HFFc6 (cell line): ENCODE data around the gene TECPR2. TPM values are rescaled to one million over a fixed set of nuclear protein-coding genes. Genes with fewer than 3 reads are reported as not detected.
A peak's percentile ranks its signal among the peaks of the same experiment; 100 is the strongest.

Experiments
- DNase-seq: peaks from one replicate; pipeline ENCODE4 v3.0.0-alpha.2; 2018
- H3K27ac Mint-ChIP-seq: 2 replicates; pipeline ENCODE4 v1.8.0; 2020; ENCODE audit warnings: mild to moderate bottlenecking, mixed read lengths
- H3K27me3 Mint-ChIP-seq: 2 replicates; pipeline ENCODE4 v1.8.0; 2021; ENCODE audit warnings: mild to moderate bottlenecking, moderate library complexity, mixed read lengths; ENCODE audit not compliant: insufficient read depth
- H3K36me3 Mint-ChIP-seq: 2 replicates; pipeline ENCODE4 v1.8.0; 2021; ENCODE audit warnings: low read depth, mixed read lengths
- H3K4me1 Mint-ChIP-seq: 2 replicates; pipeline ENCODE4 v1.8.0; 2020; ENCODE audit warnings: low read depth, mixed read lengths
- H3K4me3 Mint-ChIP-seq: 2 replicates; pipeline ENCODE4 v1.8.0; 2020; ENCODE audit warnings: mild to moderate bottlenecking, moderate library complexity, mixed read lengths
- H3K9me3 Mint-ChIP-seq: 2 replicates; pipeline ENCODE4 v1.8.0; 2020; ENCODE audit warnings: mild to moderate bottlenecking, mixed read lengths
- CTCF ChIP-seq: fragments of 200-600 bp; sonication (generic); IDR thresholded peaks from 2 replicates; pipeline ENCODE4 v1.5.0; 2021; ENCODE audit warnings: antibody characterized with exemption, mild to moderate bottlenecking
- total RNA-seq, 6 experiments: library from RNA; stranded (reverse); fragmentation: NEBNext Ultra II Directional; extraction: Animal tissue kit (Norgen Biotek cat#: 25700); gene quantifications; 2 replicates in 1 of 6; 3 replicates in 5 of 6; pipeline ENCODE4 v1.2.3, GENCODE V29; 2021

The TECPR2 gene
- total RNA-seq, 6 experiments from 2014 or later = 22.0 to 29.6 (median 26.4) TPM

GRCh38 chr14:102500158-102500662 is 137.5 kb downstream of the TECPR2 start:
- DNase-seq = peak; percentile 36
- Mint-ChIP-seq H3K27ac (peak overlapping the region; percentile 69), H3K4me3 (no peak overlapping the region), H3K27me3 (peaks cover 3% of the 10 kb centered on the region), H3K4me1 (peaks cover 9% of the 10 kb centered on the region), H3K9me3 (no peaks in the 10 kb centered on the region), H3K36me3 (peaks cover 11% of the 10 kb centered on the region)
- TF ChIP-seq CTCF = no peak

- TF ChIP-seq CTCF = no peak
- no peak for DNase-seq
- H3K9me3 Mint-ChIP-seq = no peaks in the 10 kb centered on the region
- peak overlapping the region; percentile 69 for H3K27ac Mint-ChIP-seq
- H3K4me3 Mint-ChIP-seq = no peak overlapping the region
- peaks cover 11% of the 10 kb centered on the region for H3K36me3 Mint-ChIP-seq
- peaks cover 3% of the 10 kb centered on the region for H3K27me3 Mint-ChIP-seq
- H3K4me1 Mint-ChIP-seq = peaks cover 9% of the 10 kb centered on the region
These were observed 138.0 kb downstream of the TECPR2 start for GRCh38 chr14:102500713-102501112.

- Mint-ChIP-seq H3K4me3 (no peak overlapping the region), H3K27me3 (peaks cover 3% of the 10 kb centered on the region; the same call in 1 of the 2 replicates), H3K4me1 (peaks cover 9% of the 10 kb centered on the region), H3K36me3 (peaks cover 11% of the 10 kb centered on the region), H3K27ac (no peak overlapping the region), H3K9me3 (no peaks in the 10 kb centered on the region)
- TF ChIP-seq CTCF = peak; percentile 52
- DNase-seq = no peak
These were observed 139.1 kb downstream of the TECPR2 start for GRCh38 chr14:102501751-102502315.

DNA sequence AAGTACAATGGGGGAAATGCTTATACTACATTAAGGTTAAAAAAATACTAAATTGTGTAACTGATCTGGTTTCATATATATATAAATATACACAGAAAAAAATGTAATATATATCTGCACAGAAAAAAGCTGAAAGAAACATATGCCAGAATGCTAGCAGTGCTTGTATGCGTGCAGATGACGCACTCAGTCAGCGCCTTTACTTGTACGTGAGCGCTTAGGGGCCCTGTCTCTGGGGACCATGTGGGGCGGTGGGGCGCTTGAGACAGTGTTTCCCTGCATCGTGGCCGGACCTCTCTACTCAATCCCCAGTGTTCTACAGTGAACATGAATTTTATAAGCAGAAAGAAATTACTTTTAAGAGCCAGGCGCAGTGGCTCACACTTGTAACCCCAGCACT is 139.8 kb downstream of the TECPR2 start:
- H3K36me3 Mint-ChIP-seq = peaks cover 11% of the 10 kb centered on the region
- H3K4me3 Mint-ChIP-seq = no peak overlapping the region
- H3K9me3 Mint-ChIP-seq = no peaks in the 10 kb centered on the region
- no peak for TF ChIP-seq CTCF
- H3K4me1 Mint-ChIP-seq = peaks cover 9% of the 10 kb centered on the region
- peaks cover 3% of the 10 kb centered on the region; the same call in 1 of the 2 replicates for H3K27me3 Mint-ChIP-seq
- no peak overlapping the region for H3K27ac Mint-ChIP-seq
- DNase-seq = no peak

- no peak for DNase-seq
- no peak overlapping the region for H3K4me3 Mint-ChIP-seq
- H3K27ac Mint-ChIP-seq = no peak overlapping the region
- TF ChIP-seq CTCF = no peak
- H3K4me1 Mint-ChIP-seq = peaks cover 9% of the 10 kb centered on the region
- peaks cover 7% of the 10 kb centered on the region; the same call in 1 of the 2 replicates for H3K27me3 Mint-ChIP-seq
- no peaks in the 10 kb centered on the region for H3K9me3 Mint-ChIP-seq
- H3K36me3 Mint-ChIP-seq = peaks cover 14% of the 10 kb centered on the region
These were observed 141.0 kb downstream of the TECPR2 start for GRCh38 chr14:102503641-102504327.
